Activated T-cell treated with anti-CD3 and anti-CD28 coated beads, Interleukin-2, amount 50 U/mL, for 24 hours (primary cell): ENCODE results near the gene DAB2IP.

Source experiments
- DNase-seq: peaks from one replicate; pipeline ENCODE4 v3.0.0-alpha.2; 2020
- H3K27ac Mint-ChIP-seq: 2 replicates; pipeline ENCODE4 v1.8.0; 2020; ENCODE audit warnings: mild to moderate bottlenecking, mixed read lengths
- H3K27me3 Mint-ChIP-seq: 2 replicates; pipeline ENCODE4 v1.8.0; 2020; ENCODE audit warnings: mixed read lengths
- H3K36me3 Mint-ChIP-seq: 2 replicates; pipeline ENCODE4 v1.8.0; 2020; ENCODE audit warnings: low read depth, mixed read lengths
- H3K4me1 Mint-ChIP-seq: 2 replicates; pipeline ENCODE4 v1.8.0; 2020; ENCODE audit warnings: low read depth, mixed read lengths
- H3K4me3 Mint-ChIP-seq: 2 replicates; pipeline ENCODE4 v1.8.0; 2020; ENCODE audit warnings: mild to moderate bottlenecking, moderate library complexity, mixed read lengths
- H3K9me3 Mint-ChIP-seq: 2 replicates; pipeline ENCODE4 v1.8.0; 2020; ENCODE audit warnings: mixed read lengths

Gene DAB2IP

GRCh38 chr9:121812159-121812735 lies 160.8 kb downstream of the DAB2IP start:
- H3K27ac Mint-ChIP-seq, result no peak overlapping the region
- H3K4me1 Mint-ChIP-seq, result no peaks in the 10 kb centered on the region
- no peaks in the 10 kb centered on the region for H3K36me3 Mint-ChIP-seq
- no peaks in the 10 kb centered on the region for H3K27me3 Mint-ChIP-seq
- no peak overlapping the region for H3K4me3 Mint-ChIP-seq
- H3K9me3 Mint-ChIP-seq, result no peaks in the 10 kb centered on the region
- DNase-seq, result no peak

GRCh38 chr9:121813519-121814210 lies 162.2 kb downstream of the DAB2IP start:
- no peak overlapping the region for H3K27ac Mint-ChIP-seq
- no peaks in the 10 kb centered on the region for H3K9me3 Mint-ChIP-seq

GRCh38 chr9:121814594-121814993 lies 163.2 kb downstream of the DAB2IP start:
- Mint-ChIP-seq H3K4me3 (no peak overlapping the region), H3K9me3 (no peaks in the 10 kb centered on the region), H3K36me3 (no peaks in the 10 kb centered on the region), H3K27ac (no peak overlapping the region), H3K4me1 (no peaks in the 10 kb centered on the region), H3K27me3 (no peaks in the 10 kb centered on the region)
- no peak for DNase-seq

More at GRCh38 chr9:121813519-121814210, 162.2 kb downstream of the DAB2IP start:
- Mint-ChIP-seq H3K4me3 (no peak overlapping the region), H3K27me3 (no peaks in the 10 kb centered on the region), H3K36me3 (no peaks in the 10 kb centered on the region), H3K4me1 (no peaks in the 10 kb centered on the region)
- DNase-seq, result no peak

- H3K4me1 Mint-ChIP-seq, result no peaks in the 10 kb centered on the region
- no peak for DNase-seq
- H3K4me3 Mint-ChIP-seq, result no peak overlapping the region
- no peaks in the 10 kb centered on the region for H3K9me3 Mint-ChIP-seq
- no peak overlapping the region for H3K27ac Mint-ChIP-seq
- no peaks in the 10 kb centered on the region for H3K27me3 Mint-ChIP-seq
- H3K36me3 Mint-ChIP-seq, result no peaks in the 10 kb centered on the region
Measured at GRCh38 chr9:121815084-121815483, 163.7 kb downstream of the DAB2IP start.

GRCh38 chr9:121815546-121816448 lies 164.4 kb downstream of the DAB2IP start:
- Mint-ChIP-seq H3K36me3 (no peaks in the 10 kb centered on the region), H3K27me3 (no peaks in the 10 kb centered on the region), H3K4me1 (no peaks in the 10 kb centered on the region), H3K27ac (no peak overlapping the region), H3K9me3 (no peaks in the 10 kb centered on the region), H3K4me3 (no peak overlapping the region)
- DNase-seq, result no peak

- no peak overlapping the region for H3K27ac Mint-ChIP-seq
- no peaks in the 10 kb centered on the region for H3K27me3 Mint-ChIP-seq
- no peaks in the 10 kb centered on the region for H3K9me3 Mint-ChIP-seq
- no peaks in the 10 kb centered on the region for H3K36me3 Mint-ChIP-seq
- no peak for DNase-seq
- H3K4me3 Mint-ChIP-seq, result no peak overlapping the region
- no peaks in the 10 kb centered on the region for H3K4me1 Mint-ChIP-seq
Measured at GRCh38 chr9:121816449-121816817, 165.0 kb downstream of the DAB2IP start.

- Mint-ChIP-seq H3K27me3 (no peaks in the 10 kb centered on the region), H3K4me1 (no peaks in the 10 kb centered on the region), H3K4me3 (no peak overlapping the region), H3K9me3 (no peaks in the 10 kb centered on the region), H3K36me3 (no peaks in the 10 kb centered on the region), H3K27ac (no peak overlapping the region)
- no peak for DNase-seq
Measured at GRCh38 chr9:121816845-121817450, 165.5 kb downstream of the DAB2IP start.

GRCh38 chr9:121817476-121817875 lies 166.0 kb downstream of the DAB2IP start:
- Mint-ChIP-seq H3K4me3 (no peak overlapping the region), H3K27me3 (no peaks in the 10 kb centered on the region), H3K4me1 (no peaks in the 10 kb centered on the region), H3K36me3 (no peaks in the 10 kb centered on the region), H3K9me3 (no peaks in the 10 kb centered on the region), H3K27ac (no peak overlapping the region)
- DNase-seq, result no peak

GRCh38 chr9:121818016-121818661 lies 166.7 kb downstream of the DAB2IP start:
- no peak for DNase-seq
- no peaks in the 10 kb centered on the region for H3K4me1 Mint-ChIP-seq
- no peaks in the 10 kb centered on the region for H3K27me3 Mint-ChIP-seq
- no peaks in the 10 kb centered on the region for H3K36me3 Mint-ChIP-seq
- no peaks in the 10 kb centered on the region for H3K9me3 Mint-ChIP-seq
- H3K4me3 Mint-ChIP-seq, result no peak overlapping the region
- no peak overlapping the region for H3K27ac Mint-ChIP-seq

GRCh38 chr9:121818841-121819427 lies 167.5 kb downstream of the DAB2IP start:
- no peaks in the 10 kb centered on the region for H3K9me3 Mint-ChIP-seq
- no peak overlapping the region for H3K27ac Mint-ChIP-seq
- no peaks in the 10 kb centered on the region for H3K36me3 Mint-ChIP-seq
- no peaks in the 10 kb centered on the region for H3K4me1 Mint-ChIP-seq
- no peak for DNase-seq
- H3K27me3 Mint-ChIP-seq, result no peaks in the 10 kb centered on the region
- H3K4me3 Mint-ChIP-seq, result no peak overlapping the region

- H3K9me3 Mint-ChIP-seq, result no peaks in the 10 kb centered on the region
- H3K36me3 Mint-ChIP-seq, result no peaks in the 10 kb centered on the region
- no peak overlapping the region for H3K27ac Mint-ChIP-seq
- no peaks in the 10 kb centered on the region for H3K4me1 Mint-ChIP-seq
- DNase-seq, result no peak
- no peaks in the 10 kb centered on the region for H3K27me3 Mint-ChIP-seq
- H3K4me3 Mint-ChIP-seq, result no peak overlapping the region
Measured at GRCh38 chr9:121819428-121820231, 168.2 kb downstream of the DAB2IP start.

GRCh38 chr9:121820286-121821005 lies 169.0 kb downstream of the DAB2IP start:
- Mint-ChIP-seq H3K4me1 (no peaks in the 10 kb centered on the region), H3K4me3 (no peak overlapping the region), H3K36me3 (no peaks in the 10 kb centered on the region), H3K27ac (no peak overlapping the region), H3K9me3 (no peaks in the 10 kb centered on the region), H3K27me3 (no peaks in the 10 kb centered on the region)
- no peak for DNase-seq

GRCh38 chr9:121821326-121821725 lies 169.9 kb downstream of the DAB2IP start:
- DNase-seq, result no peak
- H3K27ac Mint-ChIP-seq, result no peak overlapping the region
- no peaks in the 10 kb centered on the region for H3K36me3 Mint-ChIP-seq

More at GRCh38 chr9:121821326-121821725, 169.9 kb downstream of the DAB2IP start:
- H3K9me3 Mint-ChIP-seq, result no peaks in the 10 kb centered on the region
- H3K4me1 Mint-ChIP-seq, result no peaks in the 10 kb centered on the region
- no peaks in the 10 kb centered on the region for H3K27me3 Mint-ChIP-seq
- no peak overlapping the region for H3K4me3 Mint-ChIP-seq
